NT2/D1 (cell line): ENCODE measurements around the gene PDZD8.

Experiments used
- SUZ12 ChIP-seq: IDR thresholded peaks from 2 replicates; pipeline ENCODE4 v1.6.1; 2011; ENCODE audit not compliant: insufficient read length, insufficient read depth; ENCODE audit errors: extremely low read depth
- YY1 ChIP-seq: IDR thresholded peaks from 2 replicates; pipeline ENCODE4 v1.6.1; 2011; ENCODE audit not compliant: insufficient read length, insufficient read depth

GRCh38 chr10:117405730-117406129 is 30.5 kb upstream of the PDZD8 start:
- no peak for TF ChIP-seq SUZ12
- no peak for TF ChIP-seq YY1
